Nephron progenitor cell (in vitro differentiated cells): ENCODE results near the gene MAMLD1.

Source experiments
- DNase-seq: peaks from one replicate; pipeline ENCODE4 v3.0.0; 2021
- H3K27ac Mint-ChIP-seq: 2 replicates; pipeline ENCODE4 v1.8.0; 2021; ENCODE audit warnings: mild to moderate bottlenecking, moderate library complexity, mixed read lengths
- H3K27me3 Mint-ChIP-seq: 2 replicates; pipeline ENCODE4 v1.8.0; 2021; ENCODE audit warnings: mild to moderate bottlenecking, low read depth, mixed read lengths; ENCODE audit not compliant: poor library complexity
- H3K36me3 Mint-ChIP-seq: 2 replicates; pipeline ENCODE4 v1.8.0; 2021; ENCODE audit warnings: low read depth, mixed read lengths
- H3K4me1 Mint-ChIP-seq: 2 replicates; pipeline ENCODE4 v1.8.0; 2021; ENCODE audit warnings: mixed read lengths
- H3K4me3 Mint-ChIP-seq: 2 replicates; pipeline ENCODE4 v1.8.0; 2021; ENCODE audit warnings: mild to moderate bottlenecking, moderate library complexity, mixed read lengths
- H3K9me3 Mint-ChIP-seq: 2 replicates; pipeline ENCODE4 v1.8.0; 2021; ENCODE audit warnings: mild to moderate bottlenecking, moderate library complexity, mixed read lengths
- CTCF ChIP-seq: fragments of 200-600 bp; sonication (generic); IDR thresholded peaks from 2 replicates; pipeline ENCODE4 v1.5.0; 2021; ENCODE audit warnings: antibody characterized with exemption

MAMLD1 gene

GRCh38 chrX:150529587-150529986 is 166.5 kb downstream of the MAMLD1 start:
- Mint-ChIP-seq H3K4me1 (no peaks in the 10 kb centered on the region), H3K27me3 (peaks cover 12% of the 10 kb centered on the region), H3K36me3 (no peaks in the 10 kb centered on the region), H3K9me3 (peaks cover 58% of the 10 kb centered on the region), H3K4me3 (no peak overlapping the region), H3K27ac (no peak overlapping the region)
- DNase-seq, result no peak
- no peak for TF ChIP-seq CTCF

GRCh38 chrX:150530821-150531220 is 167.7 kb downstream of the MAMLD1 start:
- H3K36me3 Mint-ChIP-seq, result no peaks in the 10 kb centered on the region
- H3K9me3 Mint-ChIP-seq, result peaks cover 64% of the 10 kb centered on the region
- no peaks in the 10 kb centered on the region for H3K4me1 Mint-ChIP-seq
- H3K27me3 Mint-ChIP-seq, result peaks cover 12% of the 10 kb centered on the region
- DNase-seq, result no peak
- no peak overlapping the region for H3K27ac Mint-ChIP-seq
- H3K4me3 Mint-ChIP-seq, result no peak overlapping the region
- TF ChIP-seq CTCF, result no peak

GRCh38 chrX:150531467-150531866 is 168.3 kb downstream of the MAMLD1 start:
- Mint-ChIP-seq H3K4me3 (no peak overlapping the region), H3K9me3 (peaks cover 66% of the 10 kb centered on the region), H3K27me3 (peaks cover 12% of the 10 kb centered on the region), H3K4me1 (no peaks in the 10 kb centered on the region), H3K36me3 (no peaks in the 10 kb centered on the region), H3K27ac (no peak overlapping the region)
- TF ChIP-seq CTCF, result no peak
- DNase-seq, result no peak

- H3K27ac Mint-ChIP-seq, result no peak overlapping the region
- TF ChIP-seq CTCF, result no peak
- no peaks in the 10 kb centered on the region for H3K4me1 Mint-ChIP-seq
- no peak for DNase-seq
- H3K4me3 Mint-ChIP-seq, result no peak overlapping the region
- peaks cover 12% of the 10 kb centered on the region for H3K27me3 Mint-ChIP-seq
- peaks cover 73% of the 10 kb centered on the region for H3K9me3 Mint-ChIP-seq
- H3K36me3 Mint-ChIP-seq, result no peaks in the 10 kb centered on the region
Observed at GRCh38 chrX:150533863-150534262, 170.7 kb downstream of the MAMLD1 start.

- DNase-seq, result no peak
- Mint-ChIP-seq H3K9me3 (peaks cover 78% of the 10 kb centered on the region), H3K27ac (no peak overlapping the region), H3K27me3 (peaks cover 12% of the 10 kb centered on the region), H3K36me3 (no peaks in the 10 kb centered on the region), H3K4me1 (no peaks in the 10 kb centered on the region), H3K4me3 (no peak overlapping the region)
- no peak for TF ChIP-seq CTCF
Observed at GRCh38 chrX:150536455-150537116, 173.5 kb downstream of the MAMLD1 start.

- H3K9me3 Mint-ChIP-seq, result peaks cover 73% of the 10 kb centered on the region
- no peaks in the 10 kb centered on the region for H3K36me3 Mint-ChIP-seq
- no peak overlapping the region for H3K4me3 Mint-ChIP-seq
Observed at GRCh38 chrX:150537851-150538250, 174.7 kb downstream of the MAMLD1 start.

More at GRCh38 chrX:150537851-150538250, 174.7 kb downstream of the MAMLD1 start:
- Mint-ChIP-seq H3K27me3 (peaks cover 8% of the 10 kb centered on the region), H3K4me1 (no peaks in the 10 kb centered on the region), H3K27ac (no peak overlapping the region)
- DNase-seq, result no peak
- no peak for TF ChIP-seq CTCF
